ENCODE results near the gene TXNIP. TPM values are rescaled to one million over a fixed set of nuclear protein-coding genes. Genes with fewer than 3 reads are reported as not detected.
A peak's percentile ranks its signal among the peaks of the same experiment; 100 is the strongest.

Gene TXNIP
- total RNA-seq, 1 experiment from 2014 or later: 2.5 TPM

DNA sequence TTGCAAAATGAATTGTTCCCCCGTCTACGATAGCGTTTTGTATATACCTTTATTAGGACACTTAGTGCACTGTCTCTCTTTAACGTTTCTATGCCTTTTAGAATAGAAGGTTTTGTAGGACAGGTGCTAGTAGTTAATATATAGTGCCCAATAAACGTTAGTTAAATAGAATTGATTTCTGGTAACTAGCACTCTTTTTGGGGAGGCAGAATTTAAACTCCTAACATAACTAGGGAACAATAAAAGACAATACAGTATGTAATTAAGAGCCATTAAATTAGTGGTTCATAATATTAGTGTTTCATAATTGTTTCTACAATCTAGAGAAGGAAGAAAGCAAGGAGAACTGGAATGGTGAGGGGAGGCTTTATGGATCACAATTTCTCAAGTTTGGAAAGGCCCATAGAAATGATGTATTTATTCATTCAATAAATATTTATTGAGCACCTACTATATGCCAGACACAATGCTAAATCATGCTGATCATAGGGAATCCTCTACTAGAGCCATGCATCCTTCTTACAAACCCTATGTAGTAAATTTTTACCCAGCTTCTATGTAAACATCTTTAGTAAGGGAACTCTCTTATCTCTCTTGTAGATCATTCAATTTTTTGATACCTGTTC, 31.1 kb downstream of the TXNIP start (continued):
- no peak for TF ChIP-seq FOSL1 (IDR thresholded peaks at IDR 0.05; ENCODE audit: low read depth)

DNA sequence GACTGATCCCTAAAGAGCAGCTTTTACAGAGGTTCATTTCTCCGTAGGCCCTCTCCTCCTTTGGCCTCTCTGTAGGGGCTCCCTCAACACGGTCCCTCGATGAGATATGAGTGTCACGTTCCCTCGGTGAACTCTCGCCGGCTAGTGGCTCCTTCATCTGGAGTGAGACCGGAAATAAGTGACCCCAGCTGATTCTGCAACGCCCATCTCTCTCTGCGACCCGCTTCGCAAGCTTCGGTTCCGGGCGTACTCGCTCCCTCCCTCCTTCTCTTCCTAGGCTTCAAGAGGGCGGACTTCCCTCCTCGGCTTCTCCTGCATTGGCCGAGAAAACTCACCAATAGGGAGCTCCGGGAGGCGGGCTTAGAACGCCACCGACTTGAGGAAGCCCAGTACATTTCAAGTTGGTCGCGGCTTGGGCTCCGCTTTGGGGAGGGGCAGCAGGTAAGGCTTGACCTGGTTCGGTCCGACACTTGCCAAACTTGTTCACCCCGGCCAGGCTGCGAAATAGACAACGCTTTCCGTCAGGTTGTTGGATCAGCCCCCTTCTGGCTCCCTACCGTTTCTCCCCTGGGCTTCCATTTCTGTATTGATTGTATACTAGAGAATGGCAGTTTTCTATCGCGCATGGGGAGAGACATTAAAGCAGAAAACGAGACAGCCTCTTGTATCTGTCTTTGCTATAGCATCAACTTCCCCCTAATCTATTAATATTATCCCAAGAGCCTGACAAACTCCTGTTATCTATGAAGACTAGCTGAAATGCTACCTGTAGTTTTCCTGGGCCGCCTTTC, 31.9 kb downstream of the TXNIP start, which contains the start of the genes ANKRD34A and POLR3GL:
Gene ANKRD34A, minus strand, starts transcription at position 248 of the 791 bp plus-strand sequence. CDS start 2,816 bp downstream, outside the sequence.
Gene POLR3GL, plus strand, starts transcription at position 363 of the 791 bp plus-strand sequence. CDS start 10,176 bp downstream, outside the sequence.
- no peaks in the 10 kb centered on the region for H3K36me3 ChIP-seq (ENCODE audit: control insufficient read depth in 1 of 2, insufficient read depth in 2 of 2, low read length in 2 of 2)
- H4K20me1 ChIP-seq (ENCODE audit: insufficient read depth): no peaks in the 10 kb centered on the region
- H3K9me3 ChIP-seq (ENCODE audit: control insufficient read depth in 1 of 2, insufficient read depth in 1 of 2, low read depth in 1 of 2, low read length in 2 of 2): no peaks in the 10 kb centered on the region; a peak in 1 of 4 replicates
- H3K27me3 ChIP-seq (ENCODE audit: insufficient read depth, low read length): no peaks in the 10 kb centered on the region
- H2AFZ ChIP-seq (ENCODE audit: low read depth, low read length, poor library complexity, severe bottlenecking): peak within 1 kb of the TSS; percentile 42
- H3K4me3 ChIP-seq (replicated peaks in 1 of 2; ENCODE audit: low read depth in 1 of 2, low read length in 2 of 2): peak within 1 kb of the TSS; percentile 70 to 73
- peak within 1 kb of the TSS; percentile 64 for H3K27ac ChIP-seq (ENCODE audit: low read depth, low read length)
- BruUV-seq (replicated peaks): TSS peak; percentile 92
- ChIA-PET POLR2A (interaction anchor here (0.6 to 2.1 kb wide), 18 partner anchors 10 to 106 kb away, joined by 3 to 22 read pairs (median 4); partner anchors contain the start of gene RBM8A), CTCF (interaction anchor here (0.7 to 2.4 kb wide), 8 partner anchors 13 to 119 kb away, joined by 4 to 11 read pairs (median 8); partner anchors contain the start of genes NUDT17, PIAS3 and RBM8A), RAD21 (ENCODE audit: low non-redundant PET in 1 of 2, low total read pairs in 2 of 2, uncharacterized antibody in 2 of 2, unreplicated experiment in 2 of 2) (interaction anchor here in 1 of 2 experiments (0.5 kb wide), 1 partner anchor 30 kb away, joined by 3 read pairs; no protein-coding TSS in a partner anchor)
- H3K9me2 ChIP-seq (ENCODE audit: insufficient read depth): no peaks in the 10 kb centered on the region
- peak; percentile 97 for ATAC-seq
- no peaks in the 10 kb centered on the region for H3K79me2 ChIP-seq (ENCODE audit: insufficient read depth, low read length)
- peak; percentile 92 for DNase-seq (ENCODE audit: low read depth, low spot score)
- peak; percentile 76 for TF ChIP-seq SIN3A (IDR thresholded peaks at IDR 0.05; ENCODE audit: low read depth)
- peak; percentile 95 for TF ChIP-seq POLR2AphosphoS5 (IDR thresholded peaks at IDR 0.05; ENCODE audit: low read depth, low read length)
- TF ChIP-seq, protein P1, sequence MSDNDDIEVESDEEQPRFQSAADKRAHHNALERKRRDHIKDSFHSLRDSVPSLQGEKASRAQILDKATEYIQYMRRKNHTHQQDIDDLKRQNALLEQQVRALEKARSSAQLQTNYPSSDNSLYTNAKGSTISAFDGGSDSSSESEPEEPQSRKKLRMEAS (IDR thresholded peaks at IDR 0.05): no peak
- TF ChIP-seq ZNF274 (IDR thresholded peaks at IDR 0.05; ENCODE audit: low read depth, low read length): no peak
- no peak for TF ChIP-seq SRF (IDR thresholded peaks at IDR 0.05; ENCODE audit: low read depth)
- TF ChIP-seq, protein P2, sequence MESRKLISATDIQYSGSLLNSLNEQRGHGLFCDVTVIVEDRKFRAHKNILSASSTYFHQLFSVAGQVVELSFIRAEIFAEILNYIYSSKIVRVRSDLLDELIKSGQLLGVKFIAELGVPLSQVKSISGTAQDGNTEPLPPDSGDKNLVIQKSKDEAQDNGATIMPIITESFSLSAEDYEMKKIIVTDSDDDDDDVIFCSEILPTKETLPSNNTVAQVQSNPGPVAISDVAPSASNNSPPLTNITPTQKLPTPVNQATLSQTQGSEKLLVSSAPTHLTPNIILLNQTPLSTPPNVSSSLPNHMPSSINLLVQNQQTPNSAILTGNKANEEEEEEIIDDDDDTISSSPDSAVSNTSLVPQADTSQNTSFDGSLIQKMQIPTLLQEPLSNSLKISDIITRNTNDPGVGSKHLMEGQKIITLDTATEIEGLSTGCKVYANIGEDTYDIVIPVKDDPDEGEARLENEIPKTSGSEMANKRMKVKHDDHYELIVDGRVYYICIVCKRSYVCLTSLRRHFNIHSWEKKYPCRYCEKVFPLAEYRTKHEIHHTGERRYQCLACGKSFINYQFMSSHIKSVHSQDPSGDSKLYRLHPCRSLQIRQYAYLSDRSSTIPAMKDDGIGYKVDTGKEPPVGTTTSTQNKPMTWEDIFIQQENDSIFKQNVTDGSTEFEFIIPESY (IDR thresholded peaks at IDR 0.05; ENCODE audit: extremely low read depth, insufficient replicate concordance, low read length): no peak
- TF ChIP-seq ZFX (IDR thresholded peaks at IDR 0.05): peak; percentile 37; the same call in 1 of the 2 replicates
- no peak for TF ChIP-seq CBX3 (IDR thresholded peaks at IDR 0.05; ENCODE audit: low read depth)
- TF ChIP-seq SP1 (IDR thresholded peaks at IDR 0.05; ENCODE audit: low read depth): peak; percentile 52
- peak; percentile 85 for TF ChIP-seq POLR2A (IDR thresholded peaks at IDR 0.05; ENCODE audit: borderline replicate concordance, extremely low read depth, insufficient read depth, insufficient read length)
- TF ChIP-seq TCF7L2 (IDR thresholded peaks at IDR 0.05; ENCODE audit: borderline replicate concordance, extremely low read depth, insufficient read depth, insufficient read length): peak; percentile 9
- TF ChIP-seq, protein P3, sequence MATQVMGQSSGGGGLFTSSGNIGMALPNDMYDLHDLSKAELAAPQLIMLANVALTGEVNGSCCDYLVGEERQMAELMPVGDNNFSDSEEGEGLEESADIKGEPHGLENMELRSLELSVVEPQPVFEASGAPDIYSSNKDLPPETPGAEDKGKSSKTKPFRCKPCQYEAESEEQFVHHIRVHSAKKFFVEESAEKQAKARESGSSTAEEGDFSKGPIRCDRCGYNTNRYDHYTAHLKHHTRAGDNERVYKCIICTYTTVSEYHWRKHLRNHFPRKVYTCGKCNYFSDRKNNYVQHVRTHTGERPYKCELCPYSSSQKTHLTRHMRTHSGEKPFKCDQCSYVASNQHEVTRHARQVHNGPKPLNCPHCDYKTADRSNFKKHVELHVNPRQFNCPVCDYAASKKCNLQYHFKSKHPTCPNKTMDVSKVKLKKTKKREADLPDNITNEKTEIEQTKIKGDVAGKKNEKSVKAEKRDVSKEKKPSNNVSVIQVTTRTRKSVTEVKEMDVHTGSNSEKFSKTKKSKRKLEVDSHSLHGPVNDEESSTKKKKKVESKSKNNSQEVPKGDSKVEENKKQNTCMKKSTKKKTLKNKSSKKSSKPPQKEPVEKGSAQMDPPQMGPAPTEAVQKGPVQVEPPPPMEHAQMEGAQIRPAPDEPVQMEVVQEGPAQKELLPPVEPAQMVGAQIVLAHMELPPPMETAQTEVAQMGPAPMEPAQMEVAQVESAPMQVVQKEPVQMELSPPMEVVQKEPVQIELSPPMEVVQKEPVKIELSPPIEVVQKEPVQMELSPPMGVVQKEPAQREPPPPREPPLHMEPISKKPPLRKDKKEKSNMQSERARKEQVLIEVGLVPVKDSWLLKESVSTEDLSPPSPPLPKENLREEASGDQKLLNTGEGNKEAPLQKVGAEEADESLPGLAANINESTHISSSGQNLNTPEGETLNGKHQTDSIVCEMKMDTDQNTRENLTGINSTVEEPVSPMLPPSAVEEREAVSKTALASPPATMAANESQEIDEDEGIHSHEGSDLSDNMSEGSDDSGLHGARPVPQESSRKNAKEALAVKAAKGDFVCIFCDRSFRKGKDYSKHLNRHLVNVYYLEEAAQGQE (IDR thresholded peaks at IDR 0.05; ENCODE audit: low read depth): no peak
- TF ChIP-seq JUND (IDR thresholded peaks at IDR 0.05): no peak
- TF ChIP-seq YY1 (IDR thresholded peaks at IDR 0.05; ENCODE audit: extremely low read depth, insufficient replicate concordance, low read depth, low read length): peak; percentile 9
- intact Hi-C loops (cut with micrococcal nuclease): loop anchor here (1.0 to 5.0 kb wide), 2 partner anchors 7 to 47 kb away; partner anchors contain the start of gene PEX11B
- peak within 1 kb of the TSS; percentile 80 for H3K4me2 ChIP-seq (ENCODE audit: low read length)
- H3K9ac ChIP-seq (ENCODE audit: low read length): peak within 1 kb of the TSS; percentile 67
- peaks cover 19 to 27% of the 10 kb centered on the region in 2 experiments for H3K4me1 ChIP-seq (ENCODE audit: control insufficient read depth in 1 of 2, insufficient read depth in 2 of 2, low read length in 2 of 2)
